ENCODE results near the gene CRNN.

DNA sequence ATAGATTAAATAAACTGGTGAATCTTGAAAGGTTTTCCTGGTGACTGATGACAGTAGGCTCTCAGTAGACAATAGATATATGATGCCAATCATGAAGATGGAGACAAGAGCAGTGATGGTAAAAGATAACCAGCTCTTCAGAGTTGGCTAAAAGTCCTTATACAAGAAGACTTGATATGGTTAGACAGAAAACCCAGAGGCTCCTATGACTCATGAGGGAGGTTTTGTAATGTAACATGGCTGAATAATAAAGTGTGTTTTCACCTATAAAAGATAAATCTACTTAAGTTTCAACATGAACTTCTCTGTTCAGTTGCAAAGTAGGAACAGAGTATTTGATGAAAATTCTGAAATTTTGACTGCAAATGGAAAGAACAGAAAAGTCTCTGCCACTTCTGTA lies 12.7 kb upstream of the CRNN start:
- TF ChIP-seq POLR2A (IDR thresholded peaks at IDR 0.05) = no peak
- TF ChIP-seq, protein P1, sequence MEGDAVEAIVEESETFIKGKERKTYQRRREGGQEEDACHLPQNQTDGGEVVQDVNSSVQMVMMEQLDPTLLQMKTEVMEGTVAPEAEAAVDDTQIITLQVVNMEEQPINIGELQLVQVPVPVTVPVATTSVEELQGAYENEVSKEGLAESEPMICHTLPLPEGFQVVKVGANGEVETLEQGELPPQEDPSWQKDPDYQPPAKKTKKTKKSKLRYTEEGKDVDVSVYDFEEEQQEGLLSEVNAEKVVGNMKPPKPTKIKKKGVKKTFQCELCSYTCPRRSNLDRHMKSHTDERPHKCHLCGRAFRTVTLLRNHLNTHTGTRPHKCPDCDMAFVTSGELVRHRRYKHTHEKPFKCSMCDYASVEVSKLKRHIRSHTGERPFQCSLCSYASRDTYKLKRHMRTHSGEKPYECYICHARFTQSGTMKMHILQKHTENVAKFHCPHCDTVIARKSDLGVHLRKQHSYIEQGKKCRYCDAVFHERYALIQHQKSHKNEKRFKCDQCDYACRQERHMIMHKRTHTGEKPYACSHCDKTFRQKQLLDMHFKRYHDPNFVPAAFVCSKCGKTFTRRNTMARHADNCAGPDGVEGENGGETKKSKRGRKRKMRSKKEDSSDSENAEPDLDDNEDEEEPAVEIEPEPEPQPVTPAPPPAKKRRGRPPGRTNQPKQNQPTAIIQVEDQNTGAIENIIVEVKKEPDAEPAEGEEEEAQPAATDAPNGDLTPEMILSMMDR (IDR thresholded peaks at IDR 0.05) = no peak
